SK-N-MC (cell line): Measurements from ENCODE around the gene TPGS1.
A peak's percentile ranks its signal among the peaks of the same experiment; 100 is the strongest.

Experiments
- DNase-seq: peaks from one replicate; pipeline ENCODE4 v3.0.0-alpha.2; 2011; ENCODE audit warnings: low read depth, low spot score
- H3K27ac ChIP-seq: fragments of 200-600 bp; sonication (generic); 2 replicates; pipeline ENCODE4 v1.5.1; 2016; ENCODE audit warnings: mixed run types
- H3K36me3 ChIP-seq: fragments of 200-600 bp; sonication (generic); 2 replicates; pipeline ENCODE4 v1.6.1; 2017; ENCODE audit warnings: antibody characterized with exemption, low read length, mixed read lengths; ENCODE audit not compliant: insufficient read depth
- H3K4me3 ChIP-seq: fragments of 200-600 bp; sonication (generic); 2 replicates; pipeline ENCODE4 v1.5.1; 2016
- H3K9ac ChIP-seq: fragments of 200-600 bp; sonication (generic); 2 replicates; pipeline ENCODE4 v1.8.0; 2017; ENCODE audit warnings: mixed run types, mixed read lengths; ENCODE audit not compliant: insufficient read length
- H3K9me3 ChIP-seq: fragments of 200-600 bp; sonication (generic); 2 replicates; pipeline ENCODE4 v1.6.1; 2017; ENCODE audit warnings: low read depth, mild to moderate bottlenecking, antibody characterized with exemption, low read length, moderate library complexity, mixed read lengths
- EZH2 ChIP-seq: fragments of 200-600 bp; sonication (generic); IDR thresholded peaks from one replicate; pipeline ENCODE4 v1.6.1; 2017; ENCODE audit warnings: antibody characterized with exemption
- FOXP2 ChIP-seq: optimal IDR thresholded peaks from 2 replicates; pipeline ENCODE3; 2011; ENCODE audit warnings: mild to moderate bottlenecking, moderate library complexity; ENCODE audit not compliant: insufficient read depth; ENCODE audit errors: extremely low read length, control extremely low read depth
- POLR2AphosphoS5 ChIP-seq: IDR thresholded peaks from 2 replicates; pipeline ENCODE4 v1.6.1; 2012; ENCODE audit warnings: mild to moderate bottlenecking, low read depth, low read length, borderline replicate concordance

Gene TPGS1, protein sequence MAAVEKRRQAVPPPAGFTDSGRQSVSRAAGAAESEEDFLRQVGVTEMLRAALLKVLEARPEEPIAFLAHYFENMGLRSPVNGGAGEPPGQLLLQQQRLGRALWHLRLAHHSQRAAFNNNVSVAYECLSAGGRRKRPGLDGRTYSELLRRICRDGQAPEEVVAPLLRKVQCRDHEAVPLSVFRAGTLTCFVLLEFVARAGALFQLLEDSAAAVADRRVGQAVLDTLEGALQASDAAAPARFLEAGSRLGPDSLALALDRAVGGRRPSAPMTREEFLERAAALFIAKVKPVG

DNA sequence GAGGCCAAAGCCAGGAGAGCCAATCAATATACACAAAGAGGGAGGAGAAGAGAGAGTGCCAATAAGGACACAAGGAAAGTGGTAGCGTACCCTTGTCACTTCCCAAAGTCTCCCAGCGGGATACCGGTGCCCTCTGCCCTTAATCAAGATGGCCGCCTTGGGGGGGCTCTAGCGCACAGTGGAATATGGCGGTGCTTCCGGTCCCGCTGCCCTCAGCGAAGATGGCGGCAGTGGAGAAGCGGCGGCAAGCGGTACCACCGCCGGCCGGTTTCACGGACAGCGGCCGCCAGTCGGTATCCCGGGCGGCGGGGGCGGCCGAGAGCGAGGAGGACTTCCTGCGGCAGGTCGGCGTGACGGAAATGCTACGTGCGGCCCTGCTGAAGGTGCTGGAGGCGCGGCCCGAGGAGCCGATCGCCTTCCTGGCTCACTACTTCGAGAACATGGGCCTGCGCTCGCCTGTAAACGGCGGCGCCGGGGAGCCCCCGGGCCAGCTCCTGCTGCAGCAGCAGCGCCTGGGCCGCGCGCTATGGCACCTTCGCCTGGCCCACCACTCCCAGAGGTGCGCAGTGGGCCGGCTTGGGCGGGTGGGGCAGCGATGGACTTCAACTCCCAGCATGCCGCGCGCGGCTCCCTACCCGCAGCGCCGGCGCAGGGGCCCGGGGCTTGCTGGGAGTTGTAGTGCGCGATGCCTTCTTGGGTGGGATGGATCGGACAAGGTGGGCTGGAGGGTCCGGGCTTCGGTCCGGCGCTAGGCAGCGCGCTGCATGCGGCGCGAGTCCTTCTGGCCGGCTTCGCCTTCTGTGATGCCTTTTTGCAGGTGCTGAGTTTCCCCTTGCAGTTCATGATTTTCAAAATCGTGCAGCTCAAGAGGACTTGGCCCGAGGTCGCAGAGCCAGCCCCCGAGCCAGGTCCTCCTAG is at the start of gene TPGS1:
TPGS1 (plus strand) TSS at position 212 of the 918 bp plus-strand sequence; CDS start at position 222, 10 bp downstream.
- Histone ChIP-seq H3K9ac (peak within 1 kb of the TSS; percentile 96), H3K36me3 (no peaks in the 10 kb centered on the region; the same call in 1 of the 2 replicates), H3K9me3 (no peaks in the 10 kb centered on the region), H3K27ac (peak within 1 kb of the TSS; percentile 98), H3K4me3 (peak within 1 kb of the TSS; percentile 98)
- DNase-seq = peak; percentile 100
- TF ChIP-seq EZH2 = no peak
- peak; percentile 50 for TF ChIP-seq POLR2AphosphoS5

DNA sequence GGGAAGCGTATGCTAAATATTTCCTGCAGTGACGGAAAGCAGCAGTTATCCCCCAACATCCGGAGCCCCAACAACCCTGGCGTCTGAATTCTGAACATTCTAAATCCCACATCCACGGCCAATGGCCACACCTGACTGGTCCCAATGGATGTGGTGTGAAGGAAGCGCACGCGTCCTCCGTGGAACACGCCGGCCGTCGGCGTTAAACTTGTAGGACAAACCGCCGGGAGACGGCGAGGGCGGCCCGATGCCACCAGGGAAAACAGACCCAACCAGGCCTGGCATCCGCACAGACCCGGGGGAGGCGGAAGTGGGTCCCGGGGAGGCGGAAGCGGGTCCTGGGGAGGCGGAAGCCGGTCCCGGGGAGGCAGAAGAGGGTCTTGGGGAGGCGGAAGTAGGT is 49.7 kb upstream of the TPGS1 start:
- TF ChIP-seq POLR2AphosphoS5 (no peak), EZH2 (no peak), FOXP2 (no peak)
- Histone ChIP-seq H3K36me3 (no peaks in the 10 kb centered on the region; the same call in 1 of the 2 replicates), H3K4me3 (no peak overlapping the region), H3K9ac (no peak overlapping the region), H3K9me3 (no peaks in the 10 kb centered on the region), H3K27ac (no peak overlapping the region)
- no peak for DNase-seq

DNA sequence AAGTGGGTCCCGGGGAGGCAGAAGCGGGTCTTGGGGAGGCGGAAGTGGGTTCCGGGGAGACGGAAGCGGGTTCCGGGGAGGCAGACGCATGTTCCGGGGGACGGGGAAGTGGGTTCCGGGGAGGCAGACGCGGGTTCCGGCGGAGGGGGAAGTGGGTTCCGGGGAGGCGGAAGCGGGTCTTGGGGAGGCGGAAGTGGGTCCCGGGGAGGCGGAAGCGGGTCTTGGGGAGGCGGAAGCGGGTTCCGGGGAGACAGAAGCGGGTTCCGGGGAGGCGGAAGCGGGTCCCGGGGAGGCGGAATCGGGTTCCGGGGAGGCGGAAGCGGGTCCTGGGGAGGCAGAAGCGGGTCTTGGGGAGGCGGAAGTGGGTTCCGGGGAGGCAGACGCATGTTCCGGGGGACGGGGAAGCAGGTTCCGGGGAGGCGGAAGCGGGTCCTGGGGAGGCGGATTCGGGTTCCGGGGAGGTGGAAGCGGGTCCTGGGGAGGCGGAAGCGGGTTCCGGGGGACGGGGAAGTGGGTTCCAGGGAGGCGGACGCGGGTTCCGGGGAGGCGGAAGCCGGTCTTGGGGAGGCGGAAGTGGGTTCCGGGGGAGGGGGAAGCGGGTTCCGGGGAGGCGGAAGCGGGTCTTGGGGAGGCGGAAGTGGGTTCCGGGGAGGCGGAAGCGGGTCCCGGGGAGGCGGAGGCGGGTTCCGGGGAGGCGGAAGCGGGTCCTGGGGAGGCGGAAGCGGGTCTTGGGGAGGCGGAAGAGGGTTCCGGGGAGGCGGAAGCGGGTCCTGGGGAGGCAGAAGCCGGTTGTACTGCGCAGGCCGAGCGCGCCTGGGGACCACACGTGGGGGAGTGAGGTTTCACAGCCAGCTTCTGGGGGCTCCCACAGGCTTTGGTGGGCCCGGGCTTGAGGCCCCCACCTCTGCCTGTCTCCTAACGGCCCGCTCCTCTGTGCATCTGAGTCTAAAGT is 48.9 kb upstream of the TPGS1 start:
- TF ChIP-seq POLR2AphosphoS5 = no peak
- TF ChIP-seq EZH2 = no peak
- Histone ChIP-seq H3K9me3 (no peaks in the 10 kb centered on the region), H3K27ac (no peak overlapping the region), H3K36me3 (no peaks in the 10 kb centered on the region), H3K4me3 (no peak overlapping the region), H3K9ac (no peak overlapping the region)
- DNase-seq = no peak

DNA sequence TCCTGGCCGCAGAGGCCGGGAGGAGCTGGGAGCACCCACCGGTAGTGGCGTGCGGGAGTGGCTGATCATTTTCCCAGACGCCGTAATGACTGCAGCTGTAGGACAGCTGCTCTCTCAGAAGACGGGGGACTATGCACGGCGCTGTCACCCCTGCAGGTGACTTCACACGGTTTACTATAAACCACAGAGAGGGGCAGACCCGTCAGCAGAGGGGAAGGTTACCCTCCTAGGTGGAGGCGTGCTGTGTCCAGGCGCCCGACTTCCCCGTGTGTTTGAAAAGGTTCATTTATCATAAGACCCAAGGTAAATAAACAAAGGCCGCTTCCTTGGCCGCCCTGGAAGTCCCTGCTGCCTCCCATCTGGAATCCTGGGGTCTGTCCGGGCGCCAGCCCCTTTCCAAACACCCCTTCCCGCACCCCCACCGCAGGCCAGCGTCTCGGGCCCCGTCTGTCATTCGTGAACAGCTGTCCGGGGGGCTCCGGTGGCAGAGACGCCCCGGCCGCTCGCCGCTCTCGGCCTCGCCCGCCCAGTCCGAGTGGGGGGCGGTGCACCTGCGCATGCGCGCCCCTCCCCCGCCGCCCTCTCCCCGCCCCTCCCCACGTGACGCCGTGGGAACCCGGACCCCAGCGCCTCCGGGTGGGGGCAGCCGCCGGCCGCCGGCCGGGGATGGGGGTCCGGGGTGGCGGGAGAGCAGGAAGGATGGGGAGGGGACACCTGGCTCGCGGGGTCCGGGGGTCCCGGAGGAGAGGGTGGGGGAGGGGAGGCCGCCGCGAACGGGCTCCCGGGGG is 47.4 kb upstream of the TPGS1 start:
- H3K9me3 ChIP-seq = no peaks in the 10 kb centered on the region
- peak overlapping the region; percentile 67; the same call in 1 of the 2 replicates for H3K27ac ChIP-seq
- H3K9ac ChIP-seq = peak overlapping the region; percentile 91
- TF ChIP-seq FOXP2 = no peak
- TF ChIP-seq POLR2AphosphoS5 = peak; percentile 40; the same call in 1 of the 2 replicates
- no peaks in the 10 kb centered on the region for H3K36me3 ChIP-seq
- DNase-seq = no peak
- H3K4me3 ChIP-seq = peak overlapping the region; percentile 86

DNA sequence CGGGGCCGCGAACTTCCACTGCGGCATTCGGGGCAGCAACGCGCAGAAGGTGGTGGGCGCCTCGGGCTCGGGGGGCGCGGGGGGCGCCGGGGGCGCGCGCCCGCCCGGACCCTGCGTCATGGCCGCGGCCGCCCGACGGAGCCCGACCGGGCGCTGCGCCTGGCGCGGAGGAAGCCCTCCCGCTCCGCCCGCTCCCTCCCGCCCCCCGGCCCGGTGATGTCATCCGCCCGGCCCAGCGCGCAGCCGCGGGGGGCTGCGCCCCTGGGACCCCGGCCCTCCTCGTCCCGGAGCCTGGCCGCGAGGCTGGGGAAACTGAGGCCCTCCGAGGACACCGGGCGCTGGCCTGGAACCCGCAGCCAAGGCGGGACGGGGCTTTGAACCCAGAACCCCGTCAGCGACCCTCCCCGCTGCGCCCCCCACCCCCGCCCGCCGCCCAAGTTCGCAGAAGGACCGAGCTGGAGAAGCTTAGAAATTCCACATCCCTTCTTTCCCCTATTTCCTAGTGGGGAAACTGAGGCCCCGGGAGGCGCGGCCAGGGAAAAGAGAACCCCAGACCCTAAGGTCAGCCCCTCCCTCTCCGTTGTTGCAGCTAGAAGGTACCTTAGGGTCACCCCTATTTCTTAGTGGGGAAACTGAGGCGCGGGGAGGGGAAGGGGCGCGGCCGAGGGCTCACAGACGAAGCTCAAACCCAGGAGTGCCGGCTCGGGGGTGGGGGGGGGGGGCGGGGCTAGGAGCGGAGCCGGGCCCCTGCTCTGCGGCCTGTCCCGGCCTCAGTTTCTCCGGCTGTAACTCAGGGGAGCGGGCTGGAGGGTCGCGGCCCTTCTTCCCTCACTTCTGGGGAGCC is 46.2 kb upstream of the TPGS1 start, which contains the start of gene SHC2:
SHC2 (minus strand) TSS at position 157 of the 844 bp plus-strand sequence; CDS start at position 120, 37 bp downstream.
- H3K36me3 ChIP-seq = no peaks in the 10 kb centered on the region
- H3K9me3 ChIP-seq = no peaks in the 10 kb centered on the region
- TF ChIP-seq FOXP2 (no peak), EZH2 (no peak), POLR2AphosphoS5 (no peak)
- H3K9ac ChIP-seq = peak within 1 kb of the TSS; percentile 91
- peak within 1 kb of the TSS; percentile 67; the same call in 1 of the 2 replicates for H3K27ac ChIP-seq
- H3K4me3 ChIP-seq = peak within 1 kb of the TSS; percentile 86
- DNase-seq = no peak

DNA sequence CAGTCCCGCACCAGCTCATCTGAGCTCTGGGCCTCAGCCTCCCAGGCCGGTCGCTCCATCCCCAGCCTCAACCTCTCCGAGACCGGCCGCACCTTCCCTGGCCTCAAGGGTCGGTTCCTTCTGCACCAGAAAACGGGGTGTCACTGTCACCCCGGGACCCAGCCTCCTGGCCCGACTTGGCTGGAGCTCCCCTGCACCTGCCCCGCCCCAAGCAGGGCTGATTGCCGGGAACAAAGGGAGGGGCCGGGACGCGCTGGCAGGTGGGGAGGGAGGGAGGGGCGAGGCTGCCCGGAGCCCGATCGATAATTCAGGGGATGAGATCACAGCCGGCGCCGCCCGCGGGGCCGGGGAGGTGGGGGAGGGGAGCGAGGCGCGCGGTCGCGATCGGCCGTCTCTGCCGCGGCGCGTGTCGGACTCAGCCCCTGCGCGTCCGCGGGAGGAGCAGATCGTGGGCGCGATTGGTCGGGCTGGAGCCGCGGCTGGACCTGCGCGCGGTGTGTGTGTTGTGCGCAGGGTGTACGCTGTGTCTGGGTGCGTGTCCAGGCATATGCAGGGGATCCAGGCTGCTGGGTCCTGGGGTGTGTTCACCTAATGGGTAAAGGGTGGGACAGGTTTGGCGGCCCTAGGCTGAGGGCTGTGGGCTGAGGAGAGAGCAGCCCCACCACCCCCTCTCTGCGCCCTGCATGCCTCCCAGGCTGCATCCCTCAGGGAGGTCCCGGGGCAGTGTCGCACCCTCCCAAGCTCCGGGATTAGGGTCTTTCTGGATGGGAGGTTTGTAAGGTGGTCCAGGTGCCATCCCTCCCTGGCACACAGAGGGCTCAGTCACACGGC is 45.4 kb upstream of the TPGS1 start:
- TF ChIP-seq EZH2 = no peak
- TF ChIP-seq FOXP2 = no peak
- no peak for TF ChIP-seq POLR2AphosphoS5
- Histone ChIP-seq H3K36me3 (no peaks in the 10 kb centered on the region), H3K9me3 (no peaks in the 10 kb centered on the region), H3K27ac (no peak overlapping the region), H3K4me3 (peak overlapping the region; percentile 71), H3K9ac (no peak overlapping the region)
- DNase-seq = no peak
